Hepatocyte (in vitro differentiated cells): ENCODE data around the gene TOR4A.

Experiments used
- EZH2 ChIP-seq: fragments of 200-600 bp; sonication (generic); IDR thresholded peaks from 2 replicates; pipeline ENCODE4 v1.6.1; 2016; ENCODE audit warnings: antibody characterized with exemption, mild to moderate bottlenecking, borderline replicate concordance
- TF ChIP-seq, protein P1 (sequence below): fragments of 200-600 bp; sonication (generic); IDR thresholded peaks from 2 replicates; pipeline ENCODE4 v1.5.1; 2016; ENCODE audit warnings: antibody characterized with exemption, mild to moderate bottlenecking; ENCODE audit not compliant: poor library complexity

DNA sequence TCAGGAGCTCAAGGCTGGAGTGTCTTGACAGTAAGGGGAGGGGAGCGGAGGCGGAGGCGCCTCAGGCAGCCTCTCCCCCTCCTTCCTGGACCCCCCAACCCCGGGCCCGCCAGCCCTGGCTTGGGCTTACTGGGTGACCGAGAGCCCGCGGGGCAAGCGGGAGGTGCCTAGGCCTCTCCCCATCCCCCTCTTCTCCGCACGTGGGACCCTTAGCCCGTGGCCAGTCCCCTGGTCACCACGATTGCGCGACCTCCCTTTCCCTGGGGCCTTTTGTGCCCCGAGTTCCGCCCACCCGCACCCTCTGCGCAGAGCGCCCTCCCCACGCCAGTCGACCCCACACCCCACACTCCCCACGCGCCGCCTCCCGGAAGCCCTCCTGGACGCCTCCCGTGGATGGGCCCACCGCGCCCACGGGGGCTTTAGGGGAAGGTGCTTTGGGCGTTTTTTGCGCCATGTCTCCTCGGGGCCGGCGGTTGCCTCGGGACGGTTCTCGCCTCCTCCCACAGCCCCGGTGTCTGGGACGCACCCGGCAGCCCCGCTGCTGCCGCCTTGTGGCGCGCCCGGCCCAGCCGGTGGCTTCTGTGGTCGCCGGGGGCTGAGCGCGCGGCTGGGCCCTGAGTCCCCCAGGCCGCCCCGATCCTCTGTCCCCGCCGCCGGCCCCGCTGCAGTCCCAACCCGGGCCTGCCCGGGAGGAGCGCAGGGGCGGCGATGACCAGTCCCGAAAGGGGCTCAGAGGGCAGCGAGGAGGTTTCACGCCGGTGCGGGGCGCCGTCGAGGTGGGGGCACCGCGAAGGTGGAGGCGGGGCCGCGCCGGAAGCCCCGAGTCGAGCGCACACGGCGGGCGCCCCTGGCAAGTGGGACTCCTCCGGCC, 3.2 kb downstream of the TOR4A start:
- peak; percentile 36 for TF ChIP-seq EZH2
- TF ChIP-seq, protein P1, sequence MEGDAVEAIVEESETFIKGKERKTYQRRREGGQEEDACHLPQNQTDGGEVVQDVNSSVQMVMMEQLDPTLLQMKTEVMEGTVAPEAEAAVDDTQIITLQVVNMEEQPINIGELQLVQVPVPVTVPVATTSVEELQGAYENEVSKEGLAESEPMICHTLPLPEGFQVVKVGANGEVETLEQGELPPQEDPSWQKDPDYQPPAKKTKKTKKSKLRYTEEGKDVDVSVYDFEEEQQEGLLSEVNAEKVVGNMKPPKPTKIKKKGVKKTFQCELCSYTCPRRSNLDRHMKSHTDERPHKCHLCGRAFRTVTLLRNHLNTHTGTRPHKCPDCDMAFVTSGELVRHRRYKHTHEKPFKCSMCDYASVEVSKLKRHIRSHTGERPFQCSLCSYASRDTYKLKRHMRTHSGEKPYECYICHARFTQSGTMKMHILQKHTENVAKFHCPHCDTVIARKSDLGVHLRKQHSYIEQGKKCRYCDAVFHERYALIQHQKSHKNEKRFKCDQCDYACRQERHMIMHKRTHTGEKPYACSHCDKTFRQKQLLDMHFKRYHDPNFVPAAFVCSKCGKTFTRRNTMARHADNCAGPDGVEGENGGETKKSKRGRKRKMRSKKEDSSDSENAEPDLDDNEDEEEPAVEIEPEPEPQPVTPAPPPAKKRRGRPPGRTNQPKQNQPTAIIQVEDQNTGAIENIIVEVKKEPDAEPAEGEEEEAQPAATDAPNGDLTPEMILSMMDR: peak; percentile 54
